GM12878 (cell line): Measurements from ENCODE around the gene CNNM1. TPM values are rescaled to one million over a fixed set of nuclear protein-coding genes. Genes with fewer than 3 reads are reported as not detected.

Experiments used
- ATAC-seq: fragments of 200-7000 bp; cut with Tn5 transposase; 3 replicates; pipeline ENCODE4 v1.9.1; 2020; ENCODE audit warnings: mild to moderate bottlenecking, moderate library complexity
- BruUV-seq: library from RNA; stranded (reverse); fragments of 400-500 nt; replicated peaks from 2 replicates; lab custom pipeline; 2021; lab: Mats Ljungman, UMichigan
- CTCF ChIA-PET: fragments of 300-600 bp; sonication (Branson Sonifier 250); formaldehyde crosslinking; extraction: SDS; loops from one replicate; lab custom pipeline; 2021; ENCODE audit warnings: inconsistent platforms; lab: Yijun Ruan, JAX
- POLR2A ChIA-PET: fragments of 350-600 bp; formaldehyde crosslinking; extraction: SDS; loops from one replicate; lab custom pipeline; 2021; ENCODE audit warnings: inconsistent platforms; lab: Charles Lee
- RAD21 ChIA-PET: fragments of 300-600 bp; sonication (Branson Sonifier 250); formaldehyde crosslinking; loops from one replicate; lab custom pipeline; 2023; ENCODE audit warnings: antibody characterized with exemption; ENCODE audit not compliant: unreplicated experiment; lab: Charles Lee
- SMC1A ChIA-PET: fragments of 300-600 bp; sonication (Branson Sonifier 250); formaldehyde crosslinking; loops from one replicate; lab custom pipeline; 2023; ENCODE audit not compliant: unreplicated experiment, uncharacterized antibody; lab: Charles Lee
- DNase-seq: peaks from one replicate; pipeline ENCODE4 v3.0.0-alpha.2; 2011; ENCODE audit warnings: low read depth, low spot score
- FAIRE-seq: peaks from 3 replicates; lab custom pipeline; 2011; peaks lifted over from hg19 to GRCh38; lab: Jason Lieb, UNC
- H2AFZ ChIP-seq: 2 replicates; pipeline ENCODE4 v1.6.0; 2011; ENCODE audit warnings: low read depth, low read length, control low read depth; ENCODE audit not compliant: control insufficient read depth
- H3K27ac ChIP-seq: 2 replicates; pipeline ENCODE4 v1.5.1; 2011; ENCODE audit warnings: control low read depth; ENCODE audit not compliant: control insufficient read depth, insufficient read depth
- H3K27me3 ChIP-seq, 2 experiments: replicated peaks in 1 of 2; 2 replicates each; pipeline versions ENCODE4 v1.6.0 to v1.6.1; 2011; ENCODE audit warnings: low read length in 1 of 2; ENCODE audit not compliant: control insufficient read depth in 2 of 2, insufficient read depth in 2 of 2
- H3K36me3 ChIP-seq, 2 experiments: 2 replicates each; pipeline ENCODE4 v1.5.1; 2011; ENCODE audit warnings: low read length in 1 of 2; ENCODE audit not compliant: control insufficient read depth in 2 of 2, insufficient read depth in 2 of 2
- H3K4me1 ChIP-seq: 2 replicates; pipeline ENCODE4 v1.6.1; 2011; ENCODE audit warnings: mild to moderate bottlenecking, low read length, moderate library complexity, mixed read lengths; ENCODE audit not compliant: control insufficient read depth, insufficient read depth
- H3K4me2 ChIP-seq: 2 replicates; pipeline ENCODE4 v1.6.0; 2011; ENCODE audit warnings: control low read depth; ENCODE audit not compliant: control insufficient read depth, insufficient read depth
- H3K4me3 ChIP-seq: fragments of 200-600 bp; sonication (generic); 2 replicates; pipeline ENCODE4 v1.5.1; 2016
- H3K79me2 ChIP-seq: 2 replicates; pipeline ENCODE4 v1.6.0; 2011; ENCODE audit warnings: low read length; ENCODE audit not compliant: control insufficient read depth, insufficient read depth
- H3K9ac ChIP-seq: 2 replicates; pipeline ENCODE4 v1.8.0; 2011; ENCODE audit warnings: low read length, control low read depth, mixed read lengths; ENCODE audit not compliant: control insufficient read depth, insufficient read depth
- H3K9me3 ChIP-seq: replicated peaks from 3 replicates; pipeline ENCODE4 v1.5.1; 2011; ENCODE audit warnings: mild to moderate bottlenecking, low read length; ENCODE audit not compliant: control insufficient read depth, insufficient read depth
- H4K20me1 ChIP-seq: 2 replicates; pipeline ENCODE4 v1.6.0; 2011; ENCODE audit not compliant: control insufficient read depth, insufficient read depth
- CBFB ChIP-seq: IDR thresholded peaks from 2 replicates; pipeline ENCODE4 v1.6.1; 2016; ENCODE audit warnings: antibody characterized with exemption, low read depth
- CHD4 ChIP-seq: fragments of 200-600 bp; sonication (generic); IDR thresholded peaks from 2 replicates; pipeline ENCODE4 v1.6.1; 2016; ENCODE audit warnings: mild to moderate bottlenecking
- E2F8 ChIP-seq: fragments of 450-650 bp; IDR thresholded peaks from 2 replicates; pipeline ENCODE4 v1.6.1; 2018; ENCODE audit warnings: mild to moderate bottlenecking, low read depth, moderate library complexity; ENCODE audit not compliant: partially characterized antibody
- ELK1 ChIP-seq: IDR thresholded peaks from 2 replicates; pipeline ENCODE4 v1.6.1; 2012; ENCODE audit warnings: low read depth, low read length, improper control_type of control experiment
- IRF5 ChIP-seq: fragments of 450-650 bp; IDR thresholded peaks from 2 replicates; pipeline ENCODE4 v1.6.1; 2017; ENCODE audit warnings: borderline replicate concordance
- KLF5 ChIP-seq: fragments of 450-650 bp; IDR thresholded peaks from 2 replicates; pipeline ENCODE4 v1.6.1; 2014; ENCODE audit warnings: mild to moderate bottlenecking; ENCODE audit not compliant: partially characterized antibody
- MYC ChIP-seq: IDR thresholded peaks from 2 replicates; pipeline ENCODE4 v1.6.1; 2011; ENCODE audit warnings: mild to moderate bottlenecking, low read length, moderate library complexity, inconsistent platforms; ENCODE audit not compliant: insufficient read depth, insufficient replicate concordance, insufficient read length, severe bottlenecking
- NFYA ChIP-seq: IDR thresholded peaks from 2 replicates; pipeline ENCODE4 v1.6.1; 2011; ENCODE audit warnings: low read depth, mild to moderate bottlenecking, low read length, improper control_type of control experiment, borderline replicate concordance
- NKRF ChIP-seq: fragments of 450-650 bp; conservative IDR thresholded peaks from 2 replicates; pipeline ENCODE4 v1.6.1; 2017; ENCODE audit warnings: mild to moderate bottlenecking, moderate library complexity
- NRF1 ChIP-seq: conservative IDR thresholded peaks from 2 replicates; pipeline ENCODE4 v1.6.1; 2011; ENCODE audit warnings: mild to moderate bottlenecking, low read depth, low read length, improper control_type of control experiment
- PML ChIP-seq: IDR thresholded peaks from 2 replicates; pipeline ENCODE4 v1.6.1; 2012; ENCODE audit warnings: low read length, inconsistent platforms
- RAD51 ChIP-seq: fragments of 450-650 bp; IDR thresholded peaks from 2 replicates; pipeline ENCODE4 v1.6.1; 2016; ENCODE audit warnings: moderate library complexity, mild to moderate bottlenecking, inconsistent platforms
- WGBS: methylation state at CpG from one replicate; pipeline ENCODE4 v1.1.6; 2016; ENCODE audit warnings: low lambda C conversion rate; ENCODE audit not compliant: insufficient replicate concordance, insufficient coverage; ENCODE audit errors: missing lambda C conversion rate; 5-methylcytosine and 5-hydroxymethylcytosine counted together
- in situ Hi-C: fragments of 300-500 bp; cut with MboI; formaldehyde crosslinking; loops from 9 replicates; pipeline ENCODE4 v1.14.3; 2018; ENCODE audit warnings: mixed read lengths
- intact Hi-C: fragments of 100-400 bp; cut with micrococcal nuclease; formaldehyde crosslinking; loops from one replicate; pipeline ENCODE4 v1.14.2; 2022; ENCODE audit not compliant: unreplicated experiment
- polyA plus RNA-seq, 11 experiments: library from polyadenylated mRNA; depleted of rRNA in 4 of 11; unstranded in 6 of 11; stranded (reverse) in 5 of 11; fragments of >200 nt; fragmentation: Nextera tagmentation in 4 of 11; fragmentation: Illumina TruSeq in 1 of 11; extraction: Ambion mirVana in 4 of 11; extraction: Trizol in 1 of 11; gene quantifications; 1 replicate in 1 of 11; 2 replicates in 10 of 11; pipeline versions ENCODE4 v1.2.1 to v1.2.3, GENCODE V29; 2011 to 2016; ENCODE audit warnings: inconsistent platforms in 2 of 11, missing spikeins in 2 of 11, low read depth in 1 of 11
- total RNA-seq, 4 experiments: library from RNA; depleted of rRNA in 3 of 4; stranded (reverse); fragments of >200 nt in 3 of 4; fragmentation: Illumina TruSeq in 1 of 4; extraction: Trizol in 1 of 4; gene quantifications; 2 replicates each; pipeline versions ENCODE4 v1.2.1 to v1.2.3, GENCODE V29; 2013 to 2021

The CNNM1 gene
- total and polyA plus RNA-seq, 10 of the 15 experiments (the other 5 are each of a cell fraction or from before 2014, with no cell fraction given): 0.01 TPM; not detected in 9

GRCh38 chr10:99430451-99431189 is 101.5 kb downstream of the CNNM1 start, which contains the start of gene GOT1 (continued):
- TF ChIP-seq MYC: peak; percentile 58
- peak; percentile 96 for TF ChIP-seq NFYA

GRCh38 chr10:99431190-99431760 is 102.1 kb downstream of the CNNM1 start:
- TSS peak; percentile 82 for BruUV-seq
- TF ChIP-seq ELK1 (no peak), IRF5 (no peak), E2F8 (no peak), PML (peak; percentile 50; the same call in 1 of the 2 replicates), RAD51 (no peak), CHD4 (no peak), NRF1 (no peak), CBFB (0 out of 2 replicates have a peak, but pooled peaks have one; percentile 12), KLF5 (no peak), NKRF (no peak)

More at GRCh38 chr10:99431190-99431760, 102.1 kb downstream of the CNNM1 start:
- ChIA-PET CTCF (interaction anchor here (0.6 to 2.9 kb wide), 11 partner anchors 8 to 596 kb away, joined by 3 to 18 read pairs (median 3); no protein-coding TSS in a partner anchor), SMC1A (interaction anchor here (1.0 to 3.0 kb wide), 5 partner anchors 39 to 577 kb away, joined by 3 to 19 read pairs (median 4); no protein-coding TSS in a partner anchor), RAD21 (interaction anchor here (1.0 to 1.6 kb wide), 9 partner anchors 26 to 189 kb away, joined by 3 to 7 read pairs (median 4); no protein-coding TSS in a partner anchor), POLR2A (interaction anchor here (0.7 to 1.6 kb wide), 4 partner anchors 184 to 228 kb away, joined by 3 to 8 read pairs (median 3); partner anchors contain the start of gene ENTPD7)
- WGBS: 2% methylated on average over 20 of the region's 20 CpGs
- in situ Hi-C loops (loop anchor here (5.0 kb wide), 2 partner anchors 181 to 281 kb away; no protein-coding TSS in a partner anchor), intact Hi-C loops (loop anchor here (2.0 kb wide), 2 partner anchors 38 to 188 kb away; no protein-coding TSS in a partner anchor)
- Histone ChIP-seq H3K9me3 (no peaks in the 10 kb centered on the region), H3K4me2 (peak overlapping the region; percentile 72), H2AFZ (peak overlapping the region; percentile 79), H4K20me1 (no peaks in the 10 kb centered on the region), H3K4me1 (peaks cover 4% of the 10 kb centered on the region; the same call in 1 of the 2 replicates), H3K36me3 (no peaks in the 10 kb centered on the region), H3K9ac (peak overlapping the region; percentile 80), H3K27me3 (no peaks in the 10 kb centered on the region), H3K79me2 (peaks cover 34% of the 10 kb centered on the region), H3K27ac (peak overlapping the region; percentile 71), H3K4me3 (peak overlapping the region; percentile 75)
- ATAC-seq (peak; percentile 6), FAIRE-seq (peak; percentile 47), DNase-seq (no peak)
